ENCODE results near the gene MYPN. TPM values are rescaled to one million over a fixed set of nuclear protein-coding genes. Genes with fewer than 3 reads are reported as not detected.
"Not testable (repeated sequence)": the region's sequence is repeated elsewhere in the genome, so short reads cannot be mapped to it uniquely, and the experiment has no call there.

MYPN gene
- polyA plus RNA-seq, 1 donor = 110 TPM

GRCh38 chr10:68135362-68135761 lies 26.1 kb downstream of the MYPN start:
- DNase-seq = no peak

GRCh38 chr10:68135922-68136792 lies 26.9 kb downstream of the MYPN start:
- DNase-seq = peak; percentile 9

- peak; percentile 24 for DNase-seq
Measured at GRCh38 chr10:68137171-68137570, 27.9 kb downstream of the MYPN start.

GRCh38 chr10:68138526-68138925 lies 29.2 kb downstream of the MYPN start:
- no peak for DNase-seq

- DNase-seq = no peak
Measured at GRCh38 chr10:68139448-68140272, 30.4 kb downstream of the MYPN start.

GRCh38 chr10:68142761-68143160 lies 33.5 kb downstream of the MYPN start:
- DNase-seq = no peak

GRCh38 chr10:68144709-68145108 lies 35.4 kb downstream of the MYPN start:
- no peak for DNase-seq

- DNase-seq = no peak
Measured at GRCh38 chr10:68145705-68146104, 36.4 kb downstream of the MYPN start.

GRCh38 chr10:68146133-68146532 lies 36.8 kb downstream of the MYPN start:
- no peak for DNase-seq

GRCh38 chr10:68151453-68151852 lies 42.2 kb downstream of the MYPN start:
- no peak for DNase-seq

- peak; percentile 53 for DNase-seq
Measured at GRCh38 chr10:68153473-68154210, 44.4 kb downstream of the MYPN start.

GRCh38 chr10:68154211-68154497 lies 44.9 kb downstream of the MYPN start:
- DNase-seq = peak; percentile 83

GRCh38 chr10:68155615-68156210 lies 46.4 kb downstream of the MYPN start:
- DNase-seq = no peak

- DNase-seq = peak; percentile 75
Measured at GRCh38 chr10:68156373-68157185, 47.3 kb downstream of the MYPN start.

GRCh38 chr10:68157522-68157921 lies 48.2 kb downstream of the MYPN start:
- DNase-seq = not testable (repeated sequence)

GRCh38 chr10:68158031-68158430 lies 48.7 kb downstream of the MYPN start:
- DNase-seq = no peak

- no peak for DNase-seq
Measured at GRCh38 chr10:68163735-68164134, 54.4 kb downstream of the MYPN start.

GRCh38 chr10:68165643-68166042 lies 56.4 kb downstream of the MYPN start:
- no peak for DNase-seq

- DNase-seq = no peak
Measured at GRCh38 chr10:68166871-68167585, 57.7 kb downstream of the MYPN start.

- DNase-seq = no peak
Measured at GRCh38 chr10:68167586-68168189, 58.4 kb downstream of the MYPN start.

All from hindlimb muscle (tissue), 1 donor.